GM12801 (cell line): Measurements from ENCODE around the gene ITPKC.

ENCODE experiments used
- CTCF ChIP-seq: IDR thresholded peaks from one replicate; pipeline ENCODE4 v1.5.1; 2011; ENCODE audit warnings: control low read depth; ENCODE audit not compliant: insufficient read length; ENCODE audit errors: extremely low read depth

Gene ITPKC

DNA sequence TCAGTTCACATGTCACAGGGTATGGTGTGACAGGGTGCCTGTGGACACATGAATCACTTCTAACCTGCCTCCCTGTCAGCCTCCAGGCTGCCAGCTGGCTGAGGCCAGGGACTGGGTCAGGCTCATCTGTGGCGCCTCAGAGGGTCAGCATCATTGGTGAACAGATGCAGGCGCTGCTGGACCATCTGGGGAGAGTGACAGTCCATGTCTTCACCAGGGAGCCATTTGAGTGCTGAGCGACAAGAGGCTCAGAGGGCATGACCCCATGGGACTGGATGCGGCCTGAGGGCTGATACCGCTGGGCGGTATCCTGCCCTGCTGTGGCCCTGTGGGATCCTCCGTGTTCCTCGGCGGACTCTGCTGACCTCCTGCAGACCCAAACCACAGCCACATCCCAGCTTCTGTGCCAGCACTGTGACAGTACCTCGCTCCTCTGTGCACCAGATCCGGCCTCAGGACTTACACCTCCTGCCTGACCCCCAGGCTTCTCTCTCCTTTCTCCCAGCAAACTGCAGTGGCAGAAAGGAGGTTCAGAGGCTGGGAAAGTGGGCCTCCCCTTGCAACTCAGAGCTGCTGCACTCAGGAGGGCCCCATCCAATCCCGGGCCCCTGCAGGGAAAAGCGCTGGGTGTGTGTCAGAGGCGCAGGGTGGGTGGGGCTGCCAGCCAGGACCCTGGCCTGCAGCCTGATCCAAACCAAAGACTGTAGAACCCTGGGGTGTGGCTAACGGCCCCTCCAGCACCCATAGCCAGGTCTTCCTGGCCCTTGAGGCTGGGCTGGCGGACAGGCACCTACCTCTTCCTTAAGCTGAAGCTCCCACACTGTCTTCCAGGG lies 23.2 kb downstream of the ITPKC start:
- no peak for TF ChIP-seq CTCF

- no peak for TF ChIP-seq CTCF
These were observed 23.8 kb downstream of the ITPKC start for GRCh38 chr19:40740747-40741146.

DNA sequence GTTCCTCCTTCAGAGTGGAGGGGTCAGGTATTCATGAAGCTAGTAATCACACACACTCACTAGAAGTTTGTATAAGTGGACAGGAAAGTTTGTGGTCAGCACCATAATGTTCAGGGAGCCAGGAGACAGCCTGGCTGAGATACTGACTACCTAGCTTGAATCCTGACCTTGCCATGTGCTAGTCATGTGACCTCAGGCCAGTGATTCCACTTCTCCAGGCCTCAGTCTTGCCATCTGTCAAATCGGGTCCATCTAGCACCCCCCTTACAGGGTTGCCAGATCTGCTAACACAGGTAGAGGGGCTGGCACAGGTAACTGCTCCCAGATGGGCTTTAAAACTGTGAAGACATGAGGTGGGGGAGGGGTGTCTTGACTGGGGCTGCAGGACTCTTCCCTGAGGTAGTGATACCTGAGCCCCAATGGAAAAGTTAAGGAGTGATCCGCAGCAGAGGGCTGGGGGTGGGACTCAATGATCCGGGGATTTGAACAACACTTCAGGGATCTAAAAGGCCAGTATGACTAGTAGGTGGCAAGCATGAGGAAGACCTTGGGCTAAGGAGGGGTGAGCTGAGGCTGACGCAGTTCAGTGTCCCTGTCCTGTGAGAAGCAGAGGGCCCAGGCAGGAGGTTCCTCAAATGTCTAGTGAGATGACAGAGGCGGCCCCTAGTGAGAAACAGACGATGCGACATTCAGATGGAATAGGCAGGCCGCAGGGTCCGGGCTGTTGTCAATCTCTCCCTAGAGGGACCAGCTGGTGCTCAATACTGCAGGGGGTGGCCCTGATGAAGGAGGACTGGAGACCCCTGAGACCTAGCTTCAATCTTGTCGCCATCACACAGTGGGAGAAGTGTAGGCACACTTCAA lies 24.8 kb downstream of the ITPKC start:
- TF ChIP-seq CTCF = no peak

DNA sequence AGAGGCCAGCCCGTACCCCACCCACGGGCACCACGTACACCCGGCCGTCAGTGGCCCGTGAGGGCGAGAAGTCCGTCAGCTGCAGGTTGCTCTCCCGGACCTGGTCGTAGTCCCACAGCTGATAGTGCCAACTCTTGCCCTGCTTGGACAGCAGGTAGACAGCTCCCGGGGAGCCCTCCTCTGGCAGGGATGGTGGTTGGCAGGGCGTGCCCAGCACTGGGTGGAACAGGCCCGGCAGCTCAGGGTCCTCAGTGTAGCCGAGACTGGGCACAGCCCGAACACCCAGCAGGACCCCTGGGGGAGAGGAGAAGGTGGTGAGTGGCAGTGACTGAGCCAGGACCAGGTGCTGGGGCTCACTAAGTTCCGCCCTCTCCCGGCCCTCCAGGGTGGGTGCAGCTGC lies 25.6 kb downstream of the ITPKC start:
- no peak for TF ChIP-seq CTCF

GRCh38 chr19:40742886-40743285 lies 26.0 kb downstream of the ITPKC start:
- no peak for TF ChIP-seq CTCF

- TF ChIP-seq CTCF = no peak
These were observed 27.0 kb downstream of the ITPKC start for GRCh38 chr19:40743926-40744325.

- no peak for TF ChIP-seq CTCF
These were observed 27.9 kb downstream of the ITPKC start for GRCh38 chr19:40744554-40745401.
